Measurements from ENCODE around the gene KCTD19. TPM values are rescaled to one million over a fixed set of nuclear protein-coding genes. Genes with fewer than 3 reads are reported as not detected.

Gene KCTD19
- polyA plus RNA-seq, 1 experiment: 0.25 TPM

GRCh38 chr16:67310561-67310960 lies 16.0 kb downstream of the KCTD19 start:
- peaks cover 3% of the 10 kb centered on the region; the same call in 1 of the 2 replicates for H3K9me3 ChIP-seq (ENCODE audit: control insufficient read depth, insufficient read depth, low read length)
- no peak for DNase-seq (ENCODE audit: low read depth, low spot score)
- H3K27ac ChIP-seq (ENCODE audit: low read depth, low read length): no peak overlapping the region
- no peak for TF ChIP-seq CTCF (IDR thresholded peaks at IDR 0.05; ENCODE audit: low read depth, low read length)
- H3K27me3 ChIP-seq (ENCODE audit: control insufficient read depth, insufficient read depth, low read length): no peaks in the 10 kb centered on the region
- ChIA-PET CTCF (interaction anchor here (1.4 kb wide), 1 partner anchor 17 kb away, joined by 5 read pairs; the partner anchor contains the start of gene LRRC36), POLR2A (no interaction called here)
- H3K4me3 ChIP-seq (ENCODE audit: low read depth, low read length): no peak overlapping the region

- CTCF ChIA-PET: no interaction called here
- TF ChIP-seq CTCF (IDR thresholded peaks at IDR 0.05; ENCODE audit: low read depth, low read length): no peak
These were observed 21.1 kb downstream of the KCTD19 start for GRCh38 chr16:67305216-67306071.

GRCh38 chr16:67304020-67304419 lies 22.5 kb downstream of the KCTD19 start:
- ChIA-PET POLR2A (no interaction called here), CTCF (no interaction called here)
- TF ChIP-seq CTCF (IDR thresholded peaks at IDR 0.05; ENCODE audit: low read depth, low read length): no peak
- Histone ChIP-seq H3K27ac (ENCODE audit: low read depth, low read length) (no peak overlapping the region), H3K9me3 (ENCODE audit: control insufficient read depth, insufficient read depth, low read length) (peaks cover 7% of the 10 kb centered on the region), H3K4me3 (ENCODE audit: low read depth, low read length) (no peak overlapping the region), H3K27me3 (ENCODE audit: control insufficient read depth, insufficient read depth, low read length) (no peaks in the 10 kb centered on the region)
- DNase-seq (ENCODE audit: low read depth, low spot score): no peak

More at GRCh38 chr16:67305216-67306071, 21.1 kb downstream of the KCTD19 start:
- H3K9me3 ChIP-seq (ENCODE audit: control insufficient read depth, insufficient read depth, low read length): peaks cover 7% of the 10 kb centered on the region
- no peak for DNase-seq (ENCODE audit: low read depth, low spot score)
- no peak overlapping the region for H3K4me3 ChIP-seq (ENCODE audit: low read depth, low read length)
- POLR2A ChIA-PET: no interaction called here
- H3K27me3 ChIP-seq (ENCODE audit: control insufficient read depth, insufficient read depth, low read length): no peaks in the 10 kb centered on the region
- H3K27ac ChIP-seq (ENCODE audit: low read depth, low read length): no peak overlapping the region

- ChIA-PET CTCF (no interaction called here), POLR2A (no interaction called here)
- Histone ChIP-seq H3K27me3 (ENCODE audit: control insufficient read depth, insufficient read depth, low read length) (no peaks in the 10 kb centered on the region), H3K4me3 (ENCODE audit: low read depth, low read length) (no peak overlapping the region), H3K27ac (ENCODE audit: low read depth, low read length) (no peak overlapping the region), H3K9me3 (ENCODE audit: control insufficient read depth, insufficient read depth, low read length) (peaks cover 7% of the 10 kb centered on the region)
- DNase-seq (ENCODE audit: low read depth, low spot score): no peak
- TF ChIP-seq CTCF (IDR thresholded peaks at IDR 0.05; ENCODE audit: low read depth, low read length): no peak
These were observed 23.6 kb downstream of the KCTD19 start for GRCh38 chr16:67302970-67303369.

- Histone ChIP-seq H3K9me3 (ENCODE audit: control insufficient read depth, insufficient read depth, low read length) (peaks cover 7% of the 10 kb centered on the region), H3K4me3 (ENCODE audit: low read depth, low read length) (no peak overlapping the region), H3K27me3 (ENCODE audit: control insufficient read depth, insufficient read depth, low read length) (no peaks in the 10 kb centered on the region), H3K27ac (ENCODE audit: low read depth, low read length) (no peak overlapping the region)
- no peak for DNase-seq (ENCODE audit: low read depth, low spot score)
- CTCF ChIA-PET: no interaction called here
- POLR2A ChIA-PET: no interaction called here
- no peak for TF ChIP-seq CTCF (IDR thresholded peaks at IDR 0.05; ENCODE audit: low read depth, low read length)
These were observed 24.5 kb downstream of the KCTD19 start for GRCh38 chr16:67302076-67302475.

Data from AG04450 (cell line).